EH (cell line): ENCODE data around the gene INAVA.
"Not testable (repeated sequence)": the region's sequence is repeated elsewhere in the genome, so short reads cannot be mapped to it uniquely, and the experiment has no call there.

Experiments used
- DNase-seq: peaks from one replicate; pipeline ENCODE4 v3.0.0-alpha.2; 2015; ENCODE audit warnings: low read depth

The INAVA gene

DNA sequence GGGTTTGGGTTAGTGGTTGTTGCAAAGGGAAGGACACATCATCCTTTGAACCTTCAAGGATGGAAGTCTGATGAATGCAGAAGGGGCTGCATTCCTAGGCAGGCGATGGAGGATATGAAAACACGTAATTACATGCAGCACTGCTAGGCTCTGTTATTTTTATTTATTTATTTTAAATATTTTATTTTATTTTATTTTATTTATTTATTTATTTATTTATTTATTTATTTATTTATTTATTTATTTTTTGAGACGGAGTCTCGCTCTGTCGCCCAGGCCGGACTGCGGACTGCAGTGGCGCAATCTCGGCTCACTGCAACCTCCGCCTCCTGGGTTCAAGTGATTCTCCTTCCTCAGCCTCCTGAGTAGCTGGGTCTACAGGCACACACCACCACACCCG, 69.2 kb downstream of the INAVA start:
- not testable (repeated sequence) for DNase-seq
